Psoas muscle (tissue), 8 donors: ENCODE measurements around the gene CSTPP1. TPM values are rescaled to one million over a fixed set of nuclear protein-coding genes. Genes with fewer than 3 reads are reported as not detected.

Source experiments
- ATAC-seq, 4 donors: fragments of 200-7000 bp; cut with Tn5 transposase; one replicate each; pipeline ENCODE4 v1.9.1; 2020; ENCODE audit warnings: moderate library complexity in 3 of 4, mild to moderate bottlenecking in 2 of 4
- DNase-seq, 2 donors: peaks; one replicate each; pipeline ENCODE4 v3.0.0-alpha.2; 2020
- H3K27ac ChIP-seq: fragments of 200-600 bp; one replicate; pipeline ENCODE4 v1.8.0; 2022
- H3K27me3 ChIP-seq, 3 donors: fragments of 200-600 bp in 1 of 3; one replicate each; pipeline versions ENCODE4 v1.6.1 to v1.8.0; 2013 to 2022; ENCODE audit warnings: low read length in 2 of 3, mild to moderate bottlenecking in 2 of 3, moderate library complexity in 1 of 3; ENCODE audit not compliant: insufficient read depth in 3 of 3
- H3K36me3 ChIP-seq, 2 donors: fragments of 200-600 bp in 1 of 2; one replicate each; pipeline versions ENCODE4 v1.6.1 to v1.8.0; 2013 to 2022; ENCODE audit warnings: low read depth in 1 of 2, mild to moderate bottlenecking in 1 of 2, moderate library complexity in 1 of 2; ENCODE audit not compliant: insufficient read depth in 1 of 2
- H3K4me1 ChIP-seq: fragments of 200-600 bp; one replicate; pipeline ENCODE4 v1.8.0; 2022
- H3K4me3 ChIP-seq: fragments of 200-600 bp; one replicate; pipeline ENCODE4 v1.8.0; 2022; ENCODE audit warnings: mild to moderate bottlenecking
- H3K9me3 ChIP-seq: fragments of 200-600 bp; one replicate; pipeline ENCODE4 v1.8.0; 2022
- WGBS, 3 donors: extraction: QIAGEN DNeasy Blood & Tissue Kit; methylation state at CpG; one replicate each; pipeline versions ENCODE4 v1.1.6 to v1.1.7; 2013; 5-methylcytosine and 5-hydroxymethylcytosine counted together
- intact Hi-C, 2 donors: fragments of 100-400 bp; cut with DNase I; formaldehyde crosslinking; loops; one replicate each; pipeline versions ENCODE4 v1.11.0 to v1.14.2; 2022
- polyA plus RNA-seq, 3 donors: library from polyadenylated mRNA; stranded (reverse); fragments of 200-250 nt; gene quantifications; one replicate each; pipeline ENCODE4 v1.2.3, GENCODE V29; 2013
- total RNA-seq, 4 donors: library from RNA; stranded (reverse); fragmentation: NEBNext Ultra II Directional in 2 of 4; extraction: Animal tissue kit (Norgen Biotek cat#: 25700) in 2 of 4; gene quantifications; one replicate each; pipeline versions ENCODE4 v1.2.1 to v1.2.4, GENCODE V29; 2021 to 2023
- TF ChIP-seq, protein P1 (sequence below): fragments of 200-600 bp; IDR thresholded peaks from one replicate; pipeline ENCODE4 v1.8.0; 2022; ENCODE audit warnings: antibody characterized with exemption
- donor health status: healthy with polysubstance abuse.
- donor health status: DM: no; HTN: no; CAD: no; lungs with moderate emphysema.
- donor health status: Bipolar disorder and iron deficiency.
- donor health status: healthy.
- donor health status: DM: yes; HTN: yes; CAD: no.
- donor health status: DM: no; HTN: no; CAD: no.
- donor health status: DM: no; HTN: no; CAD: no.
- donor health status: DM: yes; HTN: yes; CAD: no.

Gene CSTPP1
- total and polyA plus RNA-seq, 7 donors, result 5.1 to 10.0 (median 6.9) TPM

DNA sequence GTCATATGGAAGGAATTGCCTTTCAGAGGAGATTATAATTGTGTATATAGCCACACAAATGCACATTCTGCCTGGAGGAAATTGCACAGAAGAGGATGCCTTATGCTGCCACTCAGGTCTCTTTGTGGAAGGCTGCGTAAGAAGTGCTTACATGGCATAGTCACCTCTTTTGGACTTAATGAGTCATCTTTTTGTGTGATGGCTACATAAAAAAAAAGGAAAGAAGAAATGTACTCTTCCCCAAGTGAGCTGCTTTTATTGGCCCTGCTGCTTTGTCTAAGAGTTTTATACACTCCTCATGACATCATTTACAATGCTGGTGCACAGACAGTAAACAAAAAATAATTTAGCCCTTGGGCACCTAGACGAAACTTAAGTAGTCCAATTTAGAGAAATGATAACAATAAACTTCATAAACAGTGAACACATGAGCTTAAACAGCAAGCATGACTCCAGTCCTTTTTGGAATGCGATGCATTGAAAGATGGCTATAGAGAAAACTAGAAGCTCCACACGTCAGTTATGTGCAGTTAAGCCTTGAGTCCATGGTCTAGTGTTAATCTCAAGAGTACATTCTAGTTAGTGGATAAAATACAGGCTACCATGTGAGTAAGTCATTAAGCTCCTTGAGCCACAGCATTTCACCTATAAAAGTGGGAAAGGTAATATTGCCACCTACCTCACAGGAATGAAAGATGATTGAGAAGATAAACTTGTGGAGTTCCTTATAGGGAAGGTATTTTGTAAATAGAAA, 12.0 kb downstream of the CSTPP1 start:
- no peaks in the 10 kb centered on the region for H3K9me3 ChIP-seq
- H3K4me3 ChIP-seq, result no peak overlapping the region
- TF ChIP-seq, protein P1, sequence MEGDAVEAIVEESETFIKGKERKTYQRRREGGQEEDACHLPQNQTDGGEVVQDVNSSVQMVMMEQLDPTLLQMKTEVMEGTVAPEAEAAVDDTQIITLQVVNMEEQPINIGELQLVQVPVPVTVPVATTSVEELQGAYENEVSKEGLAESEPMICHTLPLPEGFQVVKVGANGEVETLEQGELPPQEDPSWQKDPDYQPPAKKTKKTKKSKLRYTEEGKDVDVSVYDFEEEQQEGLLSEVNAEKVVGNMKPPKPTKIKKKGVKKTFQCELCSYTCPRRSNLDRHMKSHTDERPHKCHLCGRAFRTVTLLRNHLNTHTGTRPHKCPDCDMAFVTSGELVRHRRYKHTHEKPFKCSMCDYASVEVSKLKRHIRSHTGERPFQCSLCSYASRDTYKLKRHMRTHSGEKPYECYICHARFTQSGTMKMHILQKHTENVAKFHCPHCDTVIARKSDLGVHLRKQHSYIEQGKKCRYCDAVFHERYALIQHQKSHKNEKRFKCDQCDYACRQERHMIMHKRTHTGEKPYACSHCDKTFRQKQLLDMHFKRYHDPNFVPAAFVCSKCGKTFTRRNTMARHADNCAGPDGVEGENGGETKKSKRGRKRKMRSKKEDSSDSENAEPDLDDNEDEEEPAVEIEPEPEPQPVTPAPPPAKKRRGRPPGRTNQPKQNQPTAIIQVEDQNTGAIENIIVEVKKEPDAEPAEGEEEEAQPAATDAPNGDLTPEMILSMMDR, result no peak
- ATAC-seq (no peak), DNase-seq (no peak)
- H3K36me3 ChIP-seq, result no peaks in the 10 kb centered on the region
- WGBS, 3 donors, result 89 to 95% (median 91%) methylated on average over 4 of the region's 4 CpGs
- intact Hi-C loops, result no loop called here
- no peaks in the 10 kb centered on the region for H3K4me1 ChIP-seq
- no peak overlapping the region for H3K27ac ChIP-seq
- no peaks in the 10 kb centered on the region for H3K27me3 ChIP-seq

DNA sequence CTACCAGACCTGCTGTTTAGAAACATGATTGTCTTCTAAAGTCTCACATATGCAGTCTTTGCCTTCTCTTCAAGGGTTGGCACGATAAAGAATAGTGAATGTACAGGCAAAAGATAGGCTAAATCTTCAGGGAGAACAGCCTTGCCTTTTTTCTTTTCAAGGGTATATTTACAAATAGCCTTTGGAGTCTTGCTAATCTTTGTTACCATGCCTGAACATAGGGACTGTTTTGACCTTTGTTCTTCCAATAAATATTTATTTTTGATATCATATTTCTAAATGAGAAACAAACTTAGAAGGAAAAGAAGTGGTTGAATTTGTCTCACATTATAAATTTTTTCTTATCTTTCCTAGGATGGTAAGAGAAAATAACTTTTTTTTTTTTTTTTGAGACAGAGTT, 12.7 kb downstream of the CSTPP1 start:
- Histone ChIP-seq H3K4me3 (no peak overlapping the region), H3K27ac (no peak overlapping the region), H3K27me3 (no peaks in the 10 kb centered on the region), H3K4me1 (no peaks in the 10 kb centered on the region), H3K36me3 (no peaks in the 10 kb centered on the region), H3K9me3 (no peaks in the 10 kb centered on the region)
- DNase-seq, result no peak
- TF ChIP-seq, protein P1, result no peak
- WGBS, 3 donors, result 84 to 96% (median 91%) methylated on average over 1 of the region's 1 CpG
- ATAC-seq, result no peak
- intact Hi-C loops, result no loop called here

DNA sequence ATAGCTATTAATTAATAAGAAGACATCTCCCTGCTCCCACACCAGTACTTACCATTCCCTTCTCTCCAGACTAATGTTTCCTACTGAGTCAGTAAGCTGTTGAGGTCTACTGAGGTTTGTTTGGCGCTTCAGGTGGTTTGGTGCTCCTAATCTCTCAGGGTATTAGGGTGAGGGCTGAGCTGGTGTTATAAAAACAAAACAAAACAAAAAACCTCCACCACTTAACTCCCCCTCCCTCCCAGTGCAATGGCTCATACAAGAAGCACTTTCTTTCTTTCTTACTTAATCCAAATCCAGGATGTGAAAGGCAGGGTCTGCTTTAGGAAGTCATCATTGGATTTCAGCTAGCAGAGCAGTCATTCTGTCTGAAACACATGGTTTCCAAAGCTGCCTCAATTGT, 15.3 kb downstream of the CSTPP1 start:
- no peaks in the 10 kb centered on the region for H3K36me3 ChIP-seq
- no peaks in the 10 kb centered on the region for H3K27me3 ChIP-seq
- no peak overlapping the region for H3K4me3 ChIP-seq
- H3K9me3 ChIP-seq, result no peaks in the 10 kb centered on the region
- H3K27ac ChIP-seq, result no peak overlapping the region
- DNase-seq, result no peak
- no peaks in the 10 kb centered on the region for H3K4me1 ChIP-seq
- intact Hi-C loops, result no loop called here
- ATAC-seq, result no peak
- WGBS, 3 donors, result 97 to 100% (median 100%) methylated on average over 1 of the region's 1 CpG
- TF ChIP-seq, protein P1, result no peak

DNA sequence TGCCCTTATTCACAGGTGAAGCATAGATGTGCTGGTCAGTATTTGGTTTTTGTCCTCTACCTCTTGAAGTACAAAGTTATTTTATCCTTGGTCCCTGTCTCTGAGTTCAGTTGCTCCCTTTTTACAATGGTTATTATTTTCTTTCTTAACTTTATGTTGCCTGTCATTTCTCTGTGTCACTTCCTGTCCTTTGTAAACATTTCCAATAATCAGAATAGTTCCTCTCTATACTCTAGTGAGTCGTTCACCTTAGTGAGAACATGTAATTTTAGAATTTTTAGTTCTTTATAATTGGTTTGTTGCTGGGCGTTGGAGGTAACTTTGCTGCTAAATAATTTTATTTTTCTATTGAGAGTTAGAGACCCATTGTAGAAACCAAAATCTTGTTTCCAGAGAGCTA, 16.0 kb downstream of the CSTPP1 start:
- Histone ChIP-seq H3K4me1 (no peaks in the 10 kb centered on the region), H3K4me3 (no peak overlapping the region), H3K9me3 (no peaks in the 10 kb centered on the region), H3K36me3 (no peaks in the 10 kb centered on the region), H3K27me3 (no peaks in the 10 kb centered on the region), H3K27ac (no peak overlapping the region)
- DNase-seq, result no peak
- ATAC-seq, result no peak
- intact Hi-C loops, result no loop called here
- TF ChIP-seq, protein P1, result no peak
- 74 to 89% (median 82%) methylated on average over 2 of the region's 2 CpGs for WGBS, 3 donors

DNA sequence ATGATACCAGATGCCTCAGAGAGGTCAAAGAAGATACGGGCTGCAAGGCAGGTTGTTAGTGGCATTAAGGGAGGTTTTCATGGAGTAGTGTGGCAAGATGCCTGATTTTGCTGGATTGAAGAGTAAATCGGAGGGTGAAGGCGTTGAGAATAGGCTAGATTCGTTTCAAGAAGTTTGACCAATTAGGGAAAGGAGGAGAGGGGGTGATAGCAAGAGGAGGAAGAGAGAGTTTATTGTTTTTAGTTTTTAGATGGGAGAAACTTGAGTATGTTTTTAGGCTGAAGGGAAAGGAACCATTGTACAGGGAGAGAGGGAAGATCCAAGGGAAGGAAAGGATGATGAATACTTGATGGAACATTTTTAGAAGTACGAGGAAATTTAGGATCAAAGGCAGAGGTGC, 16.5 kb downstream of the CSTPP1 start:
- ATAC-seq (no peak), DNase-seq (no peak)
- Histone ChIP-seq H3K36me3 (no peaks in the 10 kb centered on the region), H3K4me3 (no peak overlapping the region), H3K9me3 (no peaks in the 10 kb centered on the region), H3K4me1 (no peaks in the 10 kb centered on the region), H3K27me3 (no peaks in the 10 kb centered on the region), H3K27ac (no peak overlapping the region)
- intact Hi-C loops, result no loop called here
- TF ChIP-seq, protein P1, result no peak
- WGBS, 3 donors, result 87 to 89% (median 88%) methylated on average over 5 of the region's 5 CpGs
